ENCODE measurements around the gene RPH3AL.
"Not testable (repeated sequence)": the region's sequence is repeated elsewhere in the genome, so short reads cannot be mapped to it uniquely, and the experiment has no call there.

RPH3AL gene

GRCh38 chr17:238071-238963 lies 114.3 kb downstream of the RPH3AL start:
- DNase-seq (ENCODE audit: low read depth in 2 of 2) = no peak

DNA sequence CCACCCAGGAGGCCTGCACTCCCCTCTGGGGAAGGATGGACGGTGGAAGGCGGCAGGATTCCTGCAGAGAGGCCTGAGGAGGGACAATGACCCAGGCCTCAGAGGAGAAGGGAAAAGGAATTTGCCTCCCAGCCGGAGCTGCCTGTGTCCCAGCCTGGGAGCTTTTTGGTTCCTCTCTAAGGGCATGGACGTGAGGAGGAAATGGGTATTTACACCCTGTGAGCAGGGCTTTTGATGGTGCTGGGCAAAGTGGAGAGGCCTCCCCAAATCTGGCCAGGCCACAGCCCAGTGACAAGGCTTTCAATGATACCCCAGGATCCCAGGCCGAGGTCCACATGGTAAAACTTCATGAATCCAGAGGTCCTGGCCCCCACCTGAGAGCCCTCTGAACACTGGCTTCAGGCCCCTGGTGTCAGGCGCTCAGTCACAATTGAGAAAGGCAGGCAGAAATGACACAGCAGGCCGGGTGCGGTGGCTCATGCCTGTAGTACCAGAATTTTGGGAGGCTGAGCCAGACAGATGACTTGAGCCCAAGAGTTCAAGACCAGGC lies 115.1 kb downstream of the RPH3AL start:
- no peak for DNase-seq (ENCODE audit: low read depth in 2 of 2)

DNA sequence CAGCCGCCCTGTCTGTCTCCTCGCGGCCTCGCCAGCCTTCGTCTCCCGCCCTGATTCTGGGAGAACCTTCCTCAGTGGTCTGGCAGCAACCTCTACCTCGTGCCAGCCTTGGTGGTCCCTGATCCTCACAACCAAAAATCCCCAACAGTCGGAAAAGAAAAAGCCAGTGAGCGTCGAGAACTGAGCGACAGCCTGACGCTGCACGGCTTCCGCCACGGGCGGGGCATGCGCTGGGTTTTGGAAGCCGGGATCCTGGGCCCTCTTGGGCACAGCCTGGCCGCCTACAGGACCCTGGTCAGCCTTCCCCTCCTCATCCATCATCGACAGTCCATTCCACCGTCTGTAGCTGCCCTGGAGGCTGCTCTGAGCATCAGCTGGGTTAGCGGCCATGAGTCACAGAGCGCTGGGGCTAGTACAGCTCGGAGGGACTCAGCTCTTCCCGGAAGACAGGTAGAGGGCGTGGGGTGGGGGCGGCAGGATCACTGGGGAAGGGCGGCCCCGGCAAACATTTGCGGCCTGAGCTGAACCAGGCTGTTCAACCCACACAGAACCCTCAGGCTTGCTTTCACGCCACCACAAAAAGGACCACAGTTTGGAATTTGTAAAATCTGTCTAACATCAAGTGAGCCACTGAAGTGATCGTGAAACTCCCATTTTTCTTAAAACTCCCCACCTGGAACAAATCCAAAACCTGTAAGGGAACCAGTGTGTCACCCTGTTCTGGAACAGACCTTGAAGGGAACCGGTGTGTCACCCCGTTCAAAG lies 115.8 kb downstream of the RPH3AL start:
- DNase-seq (ENCODE audit: low read depth in 2 of 2) = no peak

DNA sequence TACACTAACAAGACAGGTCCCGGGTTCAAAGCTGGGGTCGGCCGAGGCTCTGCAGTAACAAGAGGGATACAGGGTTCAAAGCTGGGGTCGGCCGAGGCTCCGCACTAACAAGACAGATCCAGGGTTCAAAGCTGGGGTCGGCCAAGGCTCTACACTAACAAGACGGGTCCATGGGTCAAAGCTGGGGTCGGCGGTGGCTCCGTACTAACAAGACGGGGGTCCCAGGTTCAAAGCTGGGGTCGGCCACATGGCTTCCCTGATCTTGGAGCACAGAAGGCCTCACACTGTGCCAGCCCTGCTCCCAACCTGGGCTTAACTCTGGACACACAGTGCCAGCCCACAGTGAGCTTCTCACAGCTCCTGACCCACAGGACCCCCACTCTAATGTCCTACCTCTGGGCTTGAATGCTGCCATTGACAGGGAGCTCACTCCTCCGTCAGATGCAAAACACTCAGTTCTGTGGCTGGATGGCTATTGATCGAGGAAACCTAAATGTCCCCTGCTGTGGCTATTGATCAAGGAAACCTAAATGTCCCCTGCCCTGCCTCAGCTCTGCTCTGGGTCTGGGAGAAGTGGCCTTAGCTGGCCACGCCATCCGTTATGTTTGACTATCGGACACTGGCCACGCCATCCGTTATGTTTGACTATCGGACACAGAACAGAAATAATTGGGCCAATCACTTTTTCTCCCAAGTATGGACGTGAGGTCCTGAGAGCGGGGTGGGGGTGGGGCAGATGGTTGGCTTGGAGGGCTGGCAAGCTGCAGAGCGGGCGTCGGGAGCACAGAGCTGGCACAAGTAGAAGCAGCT lies 116.6 kb downstream of the RPH3AL start:
- no peak for DNase-seq (ENCODE audit: low read depth in 2 of 2)

- DNase-seq (ENCODE audit: low read depth in 2 of 2) = not testable (repeated sequence)
These were observed 117.4 kb downstream of the RPH3AL start for GRCh38 chr17:234994-235830.

GRCh38 chr17:234163-234993 lies 118.2 kb downstream of the RPH3AL start:
- not testable (repeated sequence) for DNase-seq (ENCODE audit: low read depth in 2 of 2)

DNA sequence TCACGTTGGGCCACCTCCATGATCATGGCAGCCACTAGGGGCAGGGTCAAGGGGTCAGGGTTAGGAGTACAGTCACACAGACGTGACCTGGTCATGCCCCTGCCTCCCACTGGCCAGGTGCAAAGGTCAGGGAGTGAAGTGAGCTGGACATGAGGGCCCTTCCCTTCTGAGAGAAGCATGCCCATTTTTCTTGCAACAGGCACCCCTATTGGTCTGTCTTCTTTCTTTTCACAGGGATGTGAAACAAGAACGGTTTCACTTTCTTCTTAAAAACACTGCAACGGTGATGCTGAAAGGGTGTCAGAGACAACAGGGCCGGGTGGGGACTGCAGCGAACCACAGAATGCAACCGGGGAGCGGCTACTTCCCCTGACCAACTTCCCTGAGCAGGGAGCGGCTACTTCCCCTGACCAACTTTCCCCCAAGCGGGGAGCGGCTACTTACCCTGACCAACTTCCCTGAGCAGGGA lies 119.1 kb downstream of the RPH3AL start:
- no peak for DNase-seq (ENCODE audit: low read depth in 2 of 2)

DNA sequence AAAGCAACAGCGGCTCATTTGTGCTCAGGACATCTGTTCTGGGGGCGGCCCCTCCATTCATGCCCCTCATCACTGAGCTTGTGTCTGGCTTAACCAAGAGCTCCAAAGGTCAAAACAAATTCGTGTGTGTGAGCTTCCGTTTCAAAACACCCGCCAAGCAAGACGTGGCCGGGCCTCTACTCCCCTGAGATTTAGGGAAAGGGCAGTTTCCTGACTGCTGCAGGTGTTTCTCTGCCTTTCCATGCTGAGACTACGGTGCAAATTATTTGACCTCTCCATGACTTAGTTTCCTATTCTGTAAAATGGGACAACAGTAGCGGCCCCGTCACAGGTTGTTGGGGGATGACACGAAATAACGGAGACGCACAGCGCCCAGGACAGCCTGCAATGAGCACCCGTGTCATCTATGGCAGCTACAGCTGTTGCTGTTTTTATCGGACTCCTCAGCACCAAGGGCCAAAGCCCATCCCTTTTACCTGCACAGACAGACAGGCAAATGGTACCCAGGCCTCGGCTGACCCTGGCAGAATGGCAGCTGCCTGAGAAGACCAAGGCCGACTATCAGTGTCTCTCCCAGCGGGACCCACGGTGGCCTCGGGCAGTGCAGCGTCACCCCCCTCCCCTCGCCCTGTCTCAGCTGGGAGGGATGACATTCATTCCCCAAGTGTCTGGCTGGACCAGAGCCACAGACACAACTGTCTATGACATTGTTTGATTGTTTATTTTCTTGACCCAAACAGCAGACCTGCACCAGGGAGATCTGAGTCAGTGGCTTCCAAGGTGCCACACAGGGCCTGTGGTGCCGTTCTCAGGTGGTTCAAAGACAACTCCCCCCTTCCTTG lies 120.4 kb downstream of the RPH3AL start:
- DNase-seq (ENCODE audit: low read depth in 2 of 2) = no peak

DNA sequence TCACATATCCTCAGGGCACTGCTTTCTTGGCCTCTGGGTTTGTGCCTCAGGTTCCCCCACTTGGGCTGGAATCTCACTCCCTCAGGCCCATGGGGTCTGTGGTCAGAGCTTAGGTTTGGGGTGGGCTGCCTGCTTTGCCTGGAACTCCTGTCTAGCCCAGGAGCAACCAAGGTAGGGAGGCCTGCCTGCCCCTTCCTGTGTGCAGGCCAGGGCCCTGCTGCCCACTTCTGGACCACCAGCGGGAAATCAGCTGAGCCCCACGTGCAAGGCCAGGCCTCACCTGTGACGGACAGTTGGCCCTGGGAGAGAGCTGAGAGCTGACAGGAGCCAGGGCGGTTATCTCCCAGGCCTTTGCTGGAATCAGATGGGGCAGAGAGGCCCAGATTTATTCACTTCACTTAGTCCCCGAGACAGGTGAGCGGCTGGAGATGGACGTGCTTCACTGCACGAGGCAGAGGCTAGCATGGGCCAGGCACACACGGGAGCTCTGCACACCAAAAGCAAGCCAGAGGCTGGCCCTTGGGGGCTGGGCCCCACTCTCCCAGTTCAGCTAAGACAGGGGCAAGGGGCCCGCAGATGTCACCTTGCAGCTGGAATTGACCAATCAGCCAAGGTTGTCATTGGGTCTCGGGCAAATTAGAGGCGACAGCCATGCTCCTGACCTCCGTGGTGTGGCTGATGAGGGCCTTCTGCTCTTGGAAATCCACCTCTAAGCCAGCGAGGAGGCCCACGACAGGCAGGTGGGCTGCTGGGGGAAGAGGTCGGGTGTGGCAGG lies 121.2 kb downstream of the RPH3AL start:
- no peak for DNase-seq (ENCODE audit: low read depth in 2 of 2)

DNA sequence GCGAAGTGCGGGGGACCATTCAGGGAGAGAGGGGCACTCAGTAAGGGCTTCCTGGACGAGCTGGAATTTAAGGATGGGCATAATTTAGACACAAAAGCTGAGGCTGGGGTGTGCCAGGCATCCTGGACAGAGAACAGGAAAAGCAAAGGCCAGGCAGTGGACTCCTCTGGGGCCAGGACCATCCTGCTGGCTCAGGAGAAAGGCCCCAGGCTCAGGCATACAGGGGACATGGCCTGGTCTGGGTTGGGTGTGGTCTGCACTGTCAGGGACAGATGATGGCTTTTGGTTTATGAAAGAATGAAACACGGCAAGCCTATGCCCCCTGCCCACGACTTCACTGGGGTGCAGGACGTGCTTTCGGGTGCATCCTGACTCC lies 122.2 kb downstream of the RPH3AL start:
- DNase-seq (ENCODE audit: low read depth in 2 of 2) = no peak

GRCh38 chr17:229709-230394 lies 122.8 kb downstream of the RPH3AL start:
- DNase-seq (ENCODE audit: low read depth in 2 of 2) = no peak

GRCh38 chr17:228951-229708 lies 123.5 kb downstream of the RPH3AL start:
- no peak for DNase-seq (ENCODE audit: low read depth in 2 of 2)

DNA sequence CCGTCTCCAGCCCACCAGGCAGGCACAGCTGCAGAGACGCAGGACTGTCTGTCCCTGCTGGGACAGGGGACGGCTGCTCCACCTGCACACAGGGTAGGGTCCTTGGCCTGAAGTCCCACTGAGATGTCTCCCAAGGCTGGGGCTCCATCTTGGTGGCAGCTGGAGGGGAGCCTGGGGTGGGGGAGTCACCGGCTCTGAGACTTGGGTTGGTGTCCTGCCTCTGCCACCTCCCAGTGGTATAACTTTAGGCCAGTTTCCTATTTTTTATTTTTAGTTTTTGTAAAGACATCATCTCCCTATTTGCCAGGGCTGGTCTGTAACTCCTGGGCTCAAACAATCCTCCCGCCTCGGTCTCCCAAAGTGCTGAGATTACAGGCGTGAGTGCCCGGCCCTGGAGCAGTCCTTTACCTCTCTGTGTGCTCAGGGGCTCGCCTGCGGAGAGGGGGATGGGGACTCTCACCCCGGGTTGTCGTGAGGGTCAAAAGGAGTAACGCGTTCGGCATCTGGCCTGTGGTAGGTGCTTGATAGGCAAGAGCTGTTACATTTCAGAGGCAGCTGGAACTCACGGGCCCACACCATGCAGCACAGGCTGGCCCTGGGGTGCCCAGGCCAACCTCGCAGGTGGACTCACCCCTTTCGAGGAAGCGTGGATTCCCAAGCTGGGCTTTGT lies 124.5 kb downstream of the RPH3AL start:
- DNase-seq (ENCODE audit: low read depth in 2 of 2) = no peak

DNA sequence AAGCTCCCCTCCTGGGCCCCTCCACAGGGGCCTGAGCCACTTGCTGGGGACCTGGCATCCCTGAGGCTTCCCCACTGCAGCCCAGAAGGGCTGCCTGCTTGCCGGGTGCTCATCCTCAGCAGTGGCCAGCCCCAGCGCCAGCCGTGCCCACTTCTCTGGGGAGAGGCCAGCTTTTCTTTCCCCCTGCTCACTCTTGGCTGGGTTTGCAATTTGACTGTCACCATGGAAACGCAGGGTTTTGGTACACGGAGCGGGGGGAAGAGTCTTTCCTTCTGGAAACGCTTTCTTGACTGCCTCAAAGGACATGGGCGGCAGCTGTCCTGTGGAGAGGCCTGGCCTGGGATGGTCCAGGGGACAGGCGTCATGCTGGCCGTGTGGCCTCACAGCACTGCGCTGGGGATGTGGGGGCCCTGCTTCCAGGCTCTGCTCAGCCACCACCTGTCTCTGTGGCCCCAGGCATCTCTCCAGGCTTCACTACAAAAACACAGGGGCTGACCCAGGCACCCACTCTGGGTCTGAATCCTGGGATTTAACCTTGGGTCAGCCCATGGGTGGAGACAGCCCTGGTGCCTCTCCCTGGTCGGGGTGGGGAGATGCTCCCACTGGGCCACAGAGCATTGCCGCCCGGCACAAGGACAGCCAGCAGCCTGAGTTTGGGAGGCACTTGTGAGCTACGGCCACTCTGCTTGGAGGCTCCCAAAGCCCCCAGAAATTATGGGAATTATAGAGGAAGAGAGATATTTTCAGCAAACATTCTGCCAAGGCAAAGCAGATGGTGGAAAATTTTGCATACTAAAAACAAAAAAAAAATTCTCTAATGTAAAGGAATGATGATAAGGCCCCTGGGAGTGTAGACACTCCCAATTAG lies 125.3 kb downstream of the RPH3AL start:
- no peak for DNase-seq (ENCODE audit: low read depth in 2 of 2)
